Stimulated activated naive CD8-positive, alpha-beta T cell treated with anti-CD3 and anti-CD28 coated beads, Interleukin-15, Interleukin-2, amounts not matched to agents 100 ng/mL and 50 ng/mL, for 24 hours (primary cell): ENCODE data around the gene TCERG1L.

Experiments
- H3K27ac Mint-ChIP-seq: one replicate; pipeline ENCODE4 v1.8.0; 2021; ENCODE audit warnings: mild to moderate bottlenecking, mixed read lengths
- H3K27me3 Mint-ChIP-seq: one replicate; pipeline ENCODE4 v1.8.0; 2021; ENCODE audit warnings: mixed read lengths
- H3K36me3 Mint-ChIP-seq: one replicate; pipeline ENCODE4 v1.8.0; 2021; ENCODE audit warnings: low read depth, mixed read lengths
- H3K4me1 Mint-ChIP-seq: one replicate; pipeline ENCODE4 v1.8.0; 2021; ENCODE audit warnings: low read depth, mixed read lengths
- H3K4me3 Mint-ChIP-seq: one replicate; pipeline ENCODE4 v1.8.0; 2021; ENCODE audit warnings: mild to moderate bottlenecking, mixed read lengths
- H3K9me3 Mint-ChIP-seq: one replicate; pipeline ENCODE4 v1.8.0; 2021; ENCODE audit warnings: mixed read lengths

Gene TCERG1L

DNA sequence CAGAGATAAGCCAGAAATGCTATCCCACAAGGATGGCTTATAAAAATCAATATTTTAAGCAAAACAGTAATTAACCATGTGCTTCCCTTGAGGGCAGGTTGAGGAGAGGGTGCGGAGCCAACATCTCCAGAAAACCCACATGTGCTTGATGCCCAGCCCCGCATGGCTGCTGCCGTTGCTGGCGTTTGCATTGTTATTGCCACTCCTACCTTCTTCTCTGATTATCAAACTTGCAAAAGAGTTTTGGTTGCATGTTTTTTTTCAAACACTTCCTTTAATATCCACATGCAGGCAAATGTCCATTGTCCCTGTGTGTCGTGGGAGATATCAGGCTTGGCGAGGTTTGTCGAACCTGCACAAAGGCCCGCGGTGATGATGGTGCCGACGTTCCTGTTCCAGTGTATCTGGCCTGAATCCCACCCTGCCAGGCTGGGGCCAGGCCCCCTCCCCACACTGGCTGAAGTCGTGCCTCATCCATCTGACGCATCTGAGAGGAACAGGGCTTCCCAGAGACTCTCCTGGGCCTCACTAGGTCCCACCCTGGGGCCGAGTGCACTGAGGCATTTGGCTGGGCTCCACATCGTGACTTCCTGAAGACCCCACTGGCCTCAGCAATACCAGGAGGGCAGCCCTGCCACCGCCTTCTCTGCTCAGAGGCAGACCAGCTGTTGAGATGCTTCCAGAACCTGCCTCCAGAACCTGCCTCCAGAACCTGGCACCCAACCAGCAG lies 40.9 kb downstream of the TCERG1L start:
- Mint-ChIP-seq H3K27me3 (no peaks in the 10 kb centered on the region), H3K4me3 (no peak overlapping the region), H3K9me3 (no peaks in the 10 kb centered on the region), H3K27ac (no peak overlapping the region), H3K4me1 (no peaks in the 10 kb centered on the region), H3K36me3 (no peaks in the 10 kb centered on the region)

DNA sequence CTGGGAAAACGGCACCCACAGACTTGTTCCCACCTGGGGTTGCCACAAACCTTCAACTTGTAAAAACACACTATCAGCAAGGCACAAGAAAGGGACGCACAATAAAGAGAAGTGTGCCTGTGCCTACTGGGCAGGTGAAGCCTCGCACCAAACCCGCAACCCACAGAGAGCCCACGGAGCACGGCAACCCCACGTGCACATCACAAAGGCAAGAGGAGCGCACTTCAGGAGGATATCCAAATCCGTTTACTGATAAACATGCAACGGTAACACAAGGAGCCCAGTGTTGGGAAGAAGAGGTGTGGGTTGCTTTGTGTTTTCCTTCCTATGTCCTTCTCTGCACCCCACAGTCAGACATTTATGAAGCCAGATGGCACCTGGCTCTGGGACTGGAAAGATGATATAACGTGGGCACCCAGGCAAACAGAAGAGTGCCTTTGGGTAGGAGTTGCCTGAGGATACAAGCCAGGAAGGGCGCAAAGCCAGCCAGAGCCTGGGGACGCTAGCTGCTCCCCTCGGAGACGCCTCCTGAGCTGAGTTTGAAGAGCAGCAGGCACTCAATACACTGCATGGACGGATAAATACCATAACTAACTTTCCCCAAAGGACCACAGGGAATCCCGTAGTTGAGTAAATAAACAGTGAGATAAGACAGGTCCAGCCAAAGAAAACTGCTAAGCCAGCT lies 41.6 kb downstream of the TCERG1L start:
- Mint-ChIP-seq H3K27ac (no peak overlapping the region), H3K36me3 (no peaks in the 10 kb centered on the region)

DNA sequence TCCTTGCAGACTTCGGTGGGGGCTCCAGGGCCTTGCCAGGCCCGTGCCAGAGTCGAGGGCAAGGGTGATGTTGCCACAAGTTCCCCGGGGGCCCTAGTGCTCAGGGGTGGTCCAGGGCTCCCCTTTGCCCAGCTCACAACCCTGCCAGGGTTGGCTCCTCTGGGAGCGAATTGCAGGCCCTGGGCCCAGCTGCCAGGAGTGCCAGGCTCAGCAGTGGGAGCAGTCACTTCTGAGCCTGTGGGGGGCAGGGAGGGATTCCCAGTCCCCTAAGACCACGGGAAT lies 43.8 kb downstream of the TCERG1L start:
- Mint-ChIP-seq H3K4me1 (no peaks in the 10 kb centered on the region), H3K4me3 (no peak overlapping the region), H3K9me3 (peaks cover 3% of the 10 kb centered on the region), H3K36me3 (no peaks in the 10 kb centered on the region), H3K27ac (no peak overlapping the region), H3K27me3 (no peaks in the 10 kb centered on the region)

More for the DNA sequence above, 41.6 kb downstream of the TCERG1L start:
- Mint-ChIP-seq H3K27me3 (no peaks in the 10 kb centered on the region), H3K9me3 (no peaks in the 10 kb centered on the region), H3K4me1 (no peaks in the 10 kb centered on the region), H3K4me3 (no peak overlapping the region)

DNA sequence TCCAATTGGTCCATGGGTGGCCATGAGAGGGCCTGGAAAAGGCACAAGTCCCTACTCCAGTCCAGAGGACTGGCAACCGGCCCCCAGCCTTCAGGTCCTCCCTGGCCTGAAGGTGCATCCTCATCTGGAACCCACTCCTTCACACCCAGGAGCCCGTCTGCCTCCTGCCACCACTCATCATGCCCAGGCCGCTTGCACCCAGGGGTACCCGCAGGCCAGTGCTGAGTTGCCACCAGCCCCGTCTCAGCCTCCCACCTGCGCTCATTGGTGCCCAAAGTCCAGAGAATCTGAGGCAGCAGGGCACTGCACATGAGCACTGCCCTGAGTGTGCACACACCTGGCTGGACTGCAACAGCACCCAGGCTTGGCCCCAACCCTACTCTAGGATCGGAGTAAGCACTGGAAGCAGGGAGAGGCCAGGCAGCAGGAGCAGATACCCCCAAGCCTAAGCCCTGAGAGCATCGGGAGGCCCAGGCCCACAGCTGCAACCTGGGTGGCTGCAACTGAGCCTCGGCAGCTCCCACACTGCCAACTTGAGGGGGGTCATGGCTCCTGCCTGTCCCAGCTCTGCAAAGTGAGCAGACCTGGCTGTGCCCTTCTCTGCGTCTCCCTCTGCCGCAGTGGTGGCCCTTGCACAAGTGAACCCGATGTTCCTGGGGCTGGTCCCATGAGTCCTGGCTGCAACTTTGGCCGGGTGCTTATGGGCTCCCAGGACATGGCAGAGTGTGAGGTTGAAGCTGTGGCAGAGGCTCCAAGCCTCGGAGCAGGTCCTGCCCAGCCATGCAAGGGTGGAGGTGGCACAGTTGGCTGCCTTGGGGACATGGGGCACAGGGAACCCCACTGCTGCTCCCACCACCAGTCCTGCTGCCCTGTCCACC lies 44.3 kb downstream of the TCERG1L start:
- peaks cover 3% of the 10 kb centered on the region for H3K9me3 Mint-ChIP-seq

DNA sequence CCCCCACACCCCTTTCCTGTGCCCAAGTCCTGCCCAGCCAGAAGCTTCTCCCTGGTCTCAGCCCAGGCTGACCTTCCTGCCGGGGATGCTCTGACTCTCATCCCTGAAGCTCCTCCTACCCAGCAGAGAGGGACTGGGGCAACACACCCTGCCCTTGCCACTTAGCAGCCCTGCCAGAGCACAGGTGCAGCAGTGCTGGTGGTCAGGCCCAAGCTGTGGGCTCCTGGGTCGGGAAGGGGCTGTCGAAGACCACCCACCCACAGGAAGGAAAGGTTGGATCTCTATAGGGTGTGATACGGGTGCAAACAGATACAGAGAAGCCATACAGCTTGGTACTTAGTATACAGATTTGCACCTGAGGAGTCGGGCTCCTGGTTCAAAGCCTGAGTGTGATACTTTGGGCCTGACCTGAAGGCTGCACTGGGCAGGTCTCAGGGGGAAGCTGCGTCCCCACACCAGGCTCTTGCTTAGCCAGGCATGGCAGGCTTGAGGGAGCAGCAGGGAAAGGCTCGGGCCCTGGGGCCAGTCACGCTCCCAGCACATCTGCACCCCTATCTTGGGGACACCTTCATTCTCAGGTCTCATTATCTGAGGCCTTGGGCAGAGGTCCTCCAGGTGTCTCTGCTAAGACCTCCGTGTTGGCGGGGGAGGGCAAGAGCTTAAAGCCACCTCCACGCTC lies 47.3 kb downstream of the TCERG1L start:
- H3K27me3 Mint-ChIP-seq, result no peaks in the 10 kb centered on the region
- no peaks in the 10 kb centered on the region for H3K36me3 Mint-ChIP-seq
- no peak overlapping the region for H3K4me3 Mint-ChIP-seq
- H3K9me3 Mint-ChIP-seq, result peaks cover 3% of the 10 kb centered on the region
- H3K27ac Mint-ChIP-seq, result no peak overlapping the region
- no peaks in the 10 kb centered on the region for H3K4me1 Mint-ChIP-seq

More for the DNA sequence above, 44.3 kb downstream of the TCERG1L start:
- H3K4me3 Mint-ChIP-seq, result no peak overlapping the region
- no peaks in the 10 kb centered on the region for H3K4me1 Mint-ChIP-seq
- H3K36me3 Mint-ChIP-seq, result no peaks in the 10 kb centered on the region
- H3K27ac Mint-ChIP-seq, result no peak overlapping the region
- H3K27me3 Mint-ChIP-seq, result no peaks in the 10 kb centered on the region

DNA sequence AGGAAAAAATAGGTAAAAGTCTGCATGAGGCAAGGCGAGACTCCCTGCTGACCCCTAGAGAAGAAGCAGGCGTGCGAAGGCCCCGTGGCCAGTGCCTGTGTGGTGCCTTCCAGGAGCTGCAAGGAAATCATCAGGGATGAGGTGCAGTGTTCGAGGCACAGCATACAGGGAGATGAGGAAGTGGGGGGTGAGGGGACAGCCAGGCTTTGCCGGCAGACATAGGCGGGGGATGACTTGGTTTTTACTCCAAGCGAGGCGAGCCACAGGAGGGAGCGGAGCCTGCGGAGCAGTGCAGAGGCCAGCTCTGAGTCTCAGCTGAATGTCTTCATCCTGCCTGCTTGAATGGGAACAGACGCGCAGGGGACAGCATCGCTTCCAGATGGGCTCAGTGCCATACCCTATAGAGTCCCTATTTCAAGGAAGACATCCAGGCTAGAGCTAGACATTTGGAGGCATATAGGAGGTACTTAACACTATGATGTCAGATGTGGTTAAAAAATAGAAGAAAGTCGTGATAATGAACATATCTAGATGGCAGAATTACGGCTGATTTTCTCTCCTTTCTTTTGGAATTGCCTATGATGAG lies 49.5 kb downstream of the TCERG1L start:
- H3K27me3 Mint-ChIP-seq, result no peaks in the 10 kb centered on the region
- no peak overlapping the region for H3K4me3 Mint-ChIP-seq
- peaks cover 3% of the 10 kb centered on the region for H3K9me3 Mint-ChIP-seq
- H3K4me1 Mint-ChIP-seq, result no peaks in the 10 kb centered on the region
- H3K27ac Mint-ChIP-seq, result no peak overlapping the region
- no peaks in the 10 kb centered on the region for H3K36me3 Mint-ChIP-seq

DNA sequence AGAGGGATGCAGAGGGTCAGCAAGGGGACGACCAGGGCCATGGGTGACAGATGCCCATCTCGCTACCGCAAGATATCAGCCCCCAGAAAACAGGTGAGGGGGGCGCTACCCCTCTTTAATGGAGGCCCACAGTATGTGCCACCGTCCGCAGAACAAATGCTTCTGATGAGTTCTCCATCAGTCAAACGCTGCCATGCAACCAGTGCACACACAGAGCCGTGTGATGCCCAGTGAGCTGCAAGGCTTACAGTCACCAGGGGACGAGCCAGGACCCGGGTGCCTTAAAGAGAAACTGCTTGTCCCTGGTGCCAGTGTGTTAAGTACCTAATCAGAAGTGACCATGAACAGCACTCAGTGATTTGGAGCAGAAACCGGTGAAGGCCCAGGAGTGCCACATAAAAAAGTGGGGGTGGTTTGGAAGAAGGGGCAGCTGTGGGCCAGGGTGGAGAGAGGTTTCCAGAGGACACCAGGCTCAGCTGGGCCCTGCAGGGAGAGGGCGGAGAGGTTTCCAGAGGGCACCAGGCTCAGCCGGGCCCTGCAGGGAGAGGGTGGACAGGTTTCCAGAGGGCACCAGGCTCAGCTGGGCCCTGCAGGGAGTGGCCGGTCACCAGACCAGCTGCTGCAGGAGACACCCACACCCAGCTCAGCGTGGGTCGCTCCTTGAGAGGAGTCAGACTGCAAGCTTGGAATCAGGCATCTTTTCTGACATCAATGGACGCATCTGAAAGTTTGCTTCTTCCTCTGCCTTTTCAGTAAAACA lies 50.9 kb downstream of the TCERG1L start:
- Mint-ChIP-seq H3K27ac (no peak overlapping the region), H3K4me1 (no peaks in the 10 kb centered on the region), H3K9me3 (peaks cover 3% of the 10 kb centered on the region), H3K4me3 (no peak overlapping the region), H3K27me3 (no peaks in the 10 kb centered on the region), H3K36me3 (no peaks in the 10 kb centered on the region)

DNA sequence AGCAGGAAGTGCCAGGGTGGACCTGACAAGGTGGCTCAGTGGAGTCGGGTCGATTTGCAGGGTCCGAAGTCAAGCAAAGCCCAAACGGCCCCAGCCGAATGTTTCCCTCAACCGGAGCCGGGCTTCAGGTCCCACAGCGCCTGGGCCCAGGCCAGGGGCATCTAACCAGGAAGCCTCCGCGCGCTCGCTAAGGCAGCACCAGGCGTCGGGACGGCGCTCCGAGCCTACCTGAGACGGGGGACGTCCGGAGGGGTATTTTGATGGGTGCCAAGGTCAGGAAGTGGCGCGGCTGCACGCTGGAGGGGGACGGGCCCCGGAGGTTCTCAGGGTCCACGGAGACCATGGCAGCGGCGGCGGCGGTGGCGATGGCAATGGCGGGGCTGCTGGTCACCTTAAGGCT lies 51.5 kb downstream of the TCERG1L start:
- no peaks in the 10 kb centered on the region for H3K27me3 Mint-ChIP-seq
- no peak overlapping the region for H3K27ac Mint-ChIP-seq
- no peak overlapping the region for H3K4me3 Mint-ChIP-seq
- no peaks in the 10 kb centered on the region for H3K36me3 Mint-ChIP-seq
- no peaks in the 10 kb centered on the region for H3K4me1 Mint-ChIP-seq
- peaks cover 3% of the 10 kb centered on the region for H3K9me3 Mint-ChIP-seq

DNA sequence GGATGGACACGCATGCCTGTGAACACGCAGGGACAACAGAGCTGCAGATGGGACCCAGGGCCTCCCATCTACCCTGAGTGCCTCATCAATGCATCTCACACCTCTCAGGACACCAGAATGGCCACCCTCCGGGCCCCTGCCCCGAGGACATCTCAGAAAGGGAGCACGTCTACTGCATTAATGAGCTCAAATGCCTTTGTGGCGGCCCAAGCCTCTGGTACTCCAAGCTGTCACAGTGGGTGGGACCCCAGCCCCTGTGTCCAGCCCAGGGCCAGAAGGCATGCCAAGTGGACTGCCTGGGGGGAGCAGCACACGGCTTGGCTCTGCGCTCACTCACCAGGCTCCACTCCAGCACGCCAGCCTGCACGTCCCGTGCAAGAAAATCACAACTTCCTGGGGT lies 52.0 kb downstream of the TCERG1L start:
- Mint-ChIP-seq H3K9me3 (peaks cover 3% of the 10 kb centered on the region), H3K4me1 (no peaks in the 10 kb centered on the region), H3K27ac (no peak overlapping the region), H3K36me3 (no peaks in the 10 kb centered on the region), H3K27me3 (no peaks in the 10 kb centered on the region), H3K4me3 (no peak overlapping the region)

DNA sequence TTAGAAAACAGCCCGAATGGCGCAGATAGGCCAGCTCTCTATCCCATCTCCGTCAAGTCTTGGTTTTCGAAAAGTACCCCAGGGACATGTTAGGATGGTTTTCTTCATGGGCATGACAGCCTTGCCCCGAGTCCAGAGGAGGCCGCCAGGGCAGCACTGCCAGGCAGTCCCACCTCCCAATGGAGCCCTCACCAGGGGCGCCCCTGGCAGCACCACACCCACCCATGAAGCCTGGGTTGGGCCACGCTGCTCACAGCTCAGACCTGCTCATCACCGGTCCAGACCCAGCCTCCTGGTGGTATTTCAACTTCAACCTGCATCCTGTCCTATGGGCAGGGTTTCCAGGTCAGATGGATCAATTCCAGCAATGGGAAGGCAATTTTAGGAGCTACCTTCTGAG lies 53.3 kb downstream of the TCERG1L start:
- Mint-ChIP-seq H3K27ac (no peak overlapping the region), H3K27me3 (no peaks in the 10 kb centered on the region)

DNA sequence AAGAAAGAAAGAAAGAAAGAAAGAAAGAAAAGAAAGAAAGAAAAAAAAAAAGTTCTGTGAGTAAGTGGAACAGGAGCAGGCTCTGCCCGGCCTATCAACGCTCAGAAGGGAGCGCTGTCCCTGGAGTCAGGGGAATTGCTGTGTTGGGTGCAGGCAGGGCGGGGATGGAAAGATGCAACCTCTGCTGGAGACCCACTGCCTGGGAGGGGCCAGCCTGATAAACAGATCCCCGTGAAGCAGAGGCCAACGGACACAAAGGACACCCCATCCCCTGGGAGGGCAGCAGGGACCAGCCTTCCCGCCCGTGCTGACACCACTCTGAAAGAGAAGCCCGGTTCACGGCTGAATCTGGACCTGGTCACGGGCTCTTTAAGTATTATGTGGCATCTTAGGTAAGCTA lies 54.5 kb downstream of the TCERG1L start:
- no peaks in the 10 kb centered on the region for H3K9me3 Mint-ChIP-seq
- H3K4me1 Mint-ChIP-seq, result no peaks in the 10 kb centered on the region
- H3K27me3 Mint-ChIP-seq, result no peaks in the 10 kb centered on the region
- no peaks in the 10 kb centered on the region for H3K36me3 Mint-ChIP-seq
- no peak overlapping the region for H3K27ac Mint-ChIP-seq
- H3K4me3 Mint-ChIP-seq, result no peak overlapping the region

More for the DNA sequence above, 53.3 kb downstream of the TCERG1L start:
- H3K4me3 Mint-ChIP-seq, result no peak overlapping the region
- H3K4me1 Mint-ChIP-seq, result no peaks in the 10 kb centered on the region
- peaks cover under 1% of the 10 kb centered on the region for H3K9me3 Mint-ChIP-seq
- no peaks in the 10 kb centered on the region for H3K36me3 Mint-ChIP-seq

DNA sequence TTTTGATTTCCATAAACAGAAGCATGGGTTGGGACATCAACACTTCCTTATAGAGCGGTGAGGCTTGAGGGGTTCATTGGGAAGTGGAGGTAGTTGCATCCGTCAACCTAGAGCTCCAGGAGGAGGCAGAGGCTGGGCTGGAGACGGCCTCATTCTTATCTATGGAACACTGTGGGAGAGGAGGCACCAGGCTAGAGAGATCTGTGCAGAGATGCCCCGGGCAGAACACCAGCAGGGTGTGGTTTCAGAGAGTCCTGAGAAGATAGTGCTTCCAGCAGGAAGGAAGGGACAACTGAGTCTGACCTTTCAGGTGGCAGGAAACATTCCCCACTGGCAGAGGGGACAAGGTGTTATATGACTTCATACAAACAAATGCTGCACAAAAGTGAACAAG lies 56.7 kb downstream of the TCERG1L start:
- H3K36me3 Mint-ChIP-seq, result no peaks in the 10 kb centered on the region
- H3K27ac Mint-ChIP-seq, result no peak overlapping the region
- no peaks in the 10 kb centered on the region for H3K4me1 Mint-ChIP-seq
- no peaks in the 10 kb centered on the region for H3K9me3 Mint-ChIP-seq
- no peak overlapping the region for H3K4me3 Mint-ChIP-seq
- H3K27me3 Mint-ChIP-seq, result peaks cover 3% of the 10 kb centered on the region

DNA sequence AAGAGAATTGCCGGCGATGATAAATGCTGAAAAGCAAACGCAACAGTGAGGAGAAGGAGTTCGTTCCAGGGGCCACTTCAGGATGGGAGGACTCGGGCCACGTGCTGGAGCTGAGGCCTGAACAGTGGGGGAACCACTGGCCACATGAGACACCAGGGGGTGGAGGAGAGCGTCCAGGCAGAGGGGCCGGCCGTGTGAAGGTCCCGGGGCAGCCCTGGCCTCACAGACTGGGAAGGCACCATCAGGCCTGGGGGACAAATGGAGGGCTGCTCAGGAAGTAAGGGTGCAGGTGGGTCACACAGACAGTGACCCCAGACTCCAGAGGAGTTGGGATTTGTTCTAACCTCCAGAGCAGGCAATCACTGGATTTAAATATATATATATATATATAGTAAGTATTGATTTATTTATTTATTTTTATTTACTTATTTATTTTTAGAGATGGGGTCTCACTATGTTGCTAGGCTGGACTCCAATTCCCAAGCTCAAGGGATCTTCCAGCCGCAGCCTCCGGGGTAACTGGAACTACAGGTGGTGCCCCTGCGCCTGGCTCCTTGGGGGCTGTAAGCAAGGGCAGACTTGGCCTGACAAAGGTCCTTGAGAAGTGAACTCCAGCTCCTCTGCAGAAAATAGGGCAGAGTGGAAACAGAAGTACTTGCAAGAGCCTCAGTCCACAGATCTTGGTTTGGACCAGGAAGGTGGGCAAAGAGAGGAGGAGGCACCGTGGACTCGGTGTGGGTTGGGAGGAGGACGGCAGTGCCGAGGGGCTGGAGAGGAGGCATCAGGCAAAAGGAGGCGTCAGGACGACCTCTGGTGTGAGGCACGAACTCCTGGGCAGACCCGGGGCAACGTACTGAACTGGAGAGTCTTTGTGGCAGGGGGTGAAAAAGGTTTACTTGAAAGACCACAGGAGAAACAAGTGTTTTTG lies 57.3 kb downstream of the TCERG1L start:
- Mint-ChIP-seq H3K4me3 (no peak overlapping the region), H3K27me3 (peaks cover 3% of the 10 kb centered on the region), H3K36me3 (no peaks in the 10 kb centered on the region), H3K9me3 (no peaks in the 10 kb centered on the region), H3K4me1 (no peaks in the 10 kb centered on the region), H3K27ac (no peak overlapping the region)
